ENCODE data around the gene HOXA3. TPM values are rescaled to one million over a fixed set of nuclear protein-coding genes. Genes with fewer than 3 reads are reported as not detected.
A peak's percentile ranks its signal among the peaks of the same experiment; 100 is the strongest.

Gene HOXA3
- total and polyA plus RNA-seq, 10 of the 15 experiments (the other 5 are each of a cell fraction or from before 2014, with no cell fraction given): 0.05 TPM; not detected in 9

- TF ChIP-seq CHD4 (IDR thresholded peaks at IDR 0.05) (no peak), ZNF207 (IDR thresholded peaks at IDR 0.05; ENCODE audit: borderline replicate concordance) (no peak), IRF4 (IDR thresholded peaks at IDR 0.05; ENCODE audit: low read depth, low read length) (no peak), KLF5 (IDR thresholded peaks at IDR 0.05; ENCODE audit: partially characterized antibody) (no peak), MTA2 (IDR thresholded peaks at IDR 0.05; ENCODE audit: low read depth) (peak; percentile 36; the same call in 1 of the 2 replicates), USF2 (IDR thresholded peaks at IDR 0.05; ENCODE audit: borderline replicate concordance, low read depth, low read length) (no peak)
These were observed 57.1 kb downstream of the HOXA3 start (continued) for GRCh38 chr7:27095050-27095896.

GRCh38 chr7:27094304-27095049 is 57.9 kb downstream of the HOXA3 start:
- Histone ChIP-seq H3K9me3 (replicated peaks; ENCODE audit: control insufficient read depth, insufficient read depth, low read length) (no peaks in the 10 kb centered on the region), H3K27me3 (replicated peaks in 1 of 2; ENCODE audit: control insufficient read depth in 2 of 2, insufficient read depth in 2 of 2, low read length in 1 of 2) (peaks cover 0 to 10% of the 10 kb centered on the region in 2 experiments; a peak in 3 of 4 replicates), H3K36me3 (ENCODE audit: control insufficient read depth in 2 of 2, insufficient read depth in 2 of 2, low read length in 1 of 2) (no peaks in the 10 kb centered on the region), H4K20me1 (ENCODE audit: control insufficient read depth, insufficient read depth) (no peaks in the 10 kb centered on the region), H3K4me1 (ENCODE audit: control insufficient read depth, insufficient read depth, low read length) (peaks cover 6% of the 10 kb centered on the region), H2AFZ (ENCODE audit: control insufficient read depth, low read depth, low read length) (no peak overlapping the region), H3K27ac (ENCODE audit: control insufficient read depth, insufficient read depth) (no peak overlapping the region), H3K79me2 (ENCODE audit: control insufficient read depth, insufficient read depth, low read length) (no peaks in the 10 kb centered on the region), H3K9ac (ENCODE audit: control insufficient read depth, insufficient read depth, low read length) (no peak overlapping the region), H3K4me2 (ENCODE audit: control insufficient read depth, insufficient read depth) (no peak overlapping the region), H3K4me3 (no peak overlapping the region)
- 89% methylated on average over 28 of the region's 29 CpGs for WGBS (ENCODE audit: insufficient coverage, insufficient replicate concordance, low lambda C conversion rate, missing lambda C conversion rate)
- RAD21 ChIA-PET (ENCODE audit: unreplicated experiment): interaction anchor here (1.3 to 3.7 kb wide), 2 partner anchors 11 to 20 kb away, joined by 3 to 24 read pairs; no protein-coding TSS in a partner anchor
- TF ChIP-seq ZNF207 (IDR thresholded peaks at IDR 0.05; ENCODE audit: borderline replicate concordance): no peak
- DNase-seq (ENCODE audit: low read depth, low spot score) (no peak), ATAC-seq (no peak), FAIRE-seq (no peak)
- in situ Hi-C loops (cut with MboI): no loop called here
- CTCF ChIA-PET: interaction anchor here (0.9 to 3.4 kb wide), 5 partner anchors 11 to 241 kb away, joined by 3 to 18 read pairs (median 3); no protein-coding TSS in a partner anchor
- no TSS peak for BruUV-seq (replicated peaks)
- SMC1A ChIA-PET (ENCODE audit: uncharacterized antibody, unreplicated experiment): interaction anchor here (0.9 to 7.9 kb wide), 3 partner anchors 12 to 744 kb away, joined by 3 to 110 read pairs (median 4); no protein-coding TSS in a partner anchor
- POLR2A ChIA-PET: interaction anchor here (0.6 to 1.4 kb wide), 5 partner anchors 9 to 344 kb away, joined by 3 to 5 read pairs (median 4); partner anchors contain the start of gene SKAP2
- intact Hi-C loops (cut with micrococcal nuclease; ENCODE audit: unreplicated experiment): no loop called here

Measured in GM12878 (cell line).